Measurements from ENCODE around the gene BICDL1.

BICDL1 gene

GRCh38 chr12:120085920-120086645 lies 97.0 kb downstream of the BICDL1 start:
- no peaks in the 10 kb centered on the region for H3F3A ChIP-seq (ENCODE audit: low read depth)
- peak overlapping the region; percentile 76 for H3K4me2 ChIP-seq (ENCODE audit: low read depth, low read length, poor library complexity, severe bottlenecking)
- no peaks in the 10 kb centered on the region for H3K79me2 ChIP-seq (ENCODE audit: insufficient read depth, low read length)
- peaks cover 7% of the 10 kb centered on the region for H3K4me1 ChIP-seq (ENCODE audit: insufficient read depth, low read length, poor library complexity, severe bottlenecking)
- peak overlapping the region; percentile 84; the same call in 1 of the 2 replicates for H2AFZ ChIP-seq (ENCODE audit: low read length)
- peak overlapping the region; percentile 62 for H3K4me3 ChIP-seq (ENCODE audit: low read length, poor library complexity, severe bottlenecking)
- no peaks in the 10 kb centered on the region for H3K27me3 ChIP-seq (ENCODE audit: insufficient read depth, low read length, poor library complexity, severe bottlenecking)
- no peaks in the 10 kb centered on the region for H3K36me3 ChIP-seq (ENCODE audit: insufficient read depth, low read length)
- no peak for TF ChIP-seq EZH2phosphoT487 (IDR thresholded peaks at IDR 0.05; ENCODE audit: borderline replicate concordance)
- no peak for TF ChIP-seq CTCF (conservative IDR thresholded peaks at IDR 0.05; ENCODE audit: low read length)
- no peaks in the 10 kb centered on the region for H3K9me2 ChIP-seq (replicated peaks; ENCODE audit: low read depth, low read length)
- H3K9me3 ChIP-seq (ENCODE audit: insufficient read depth, low read depth, low read length) = no peaks in the 10 kb centered on the region
- H4K20me1 ChIP-seq (ENCODE audit: insufficient read depth, low read length, poor library complexity, severe bottlenecking) = no peaks in the 10 kb centered on the region
- H3K9ac ChIP-seq (ENCODE audit: low read depth, low read length, poor library complexity, severe bottlenecking) = peak overlapping the region; percentile 56

- TF ChIP-seq EZH2phosphoT487 (IDR thresholded peaks at IDR 0.05; ENCODE audit: borderline replicate concordance) (no peak), CTCF (conservative IDR thresholded peaks at IDR 0.05; ENCODE audit: low read length) (peak; percentile 82)
- Histone ChIP-seq H4K20me1 (ENCODE audit: insufficient read depth, low read length, poor library complexity, severe bottlenecking) (no peaks in the 10 kb centered on the region), H2AFZ (ENCODE audit: low read length) (peak overlapping the region; percentile 84), H3K27me3 (ENCODE audit: insufficient read depth, low read length, poor library complexity, severe bottlenecking) (no peaks in the 10 kb centered on the region), H3K4me1 (ENCODE audit: insufficient read depth, low read length, poor library complexity, severe bottlenecking) (peaks cover 7% of the 10 kb centered on the region), H3K9me3 (ENCODE audit: insufficient read depth, low read depth, low read length) (no peaks in the 10 kb centered on the region), H3K79me2 (ENCODE audit: insufficient read depth, low read length) (no peaks in the 10 kb centered on the region), H3F3A (ENCODE audit: low read depth) (no peaks in the 10 kb centered on the region), H3K4me2 (ENCODE audit: low read depth, low read length, poor library complexity, severe bottlenecking) (peak overlapping the region; percentile 76), H3K36me3 (ENCODE audit: insufficient read depth, low read length) (no peaks in the 10 kb centered on the region), H3K4me3 (ENCODE audit: low read length, poor library complexity, severe bottlenecking) (peak overlapping the region; percentile 70), H3K9ac (ENCODE audit: low read depth, low read length, poor library complexity, severe bottlenecking) (peak overlapping the region; percentile 56), H3K9me2 (replicated peaks; ENCODE audit: low read depth, low read length) (no peaks in the 10 kb centered on the region)
Observed at GRCh38 chr12:120086801-120087621, 98.0 kb downstream of the BICDL1 start.

GRCh38 chr12:120089105-120089504 lies 100.1 kb downstream of the BICDL1 start:
- Histone ChIP-seq H3K4me1 (ENCODE audit: insufficient read depth, low read length, poor library complexity, severe bottlenecking) (peaks cover 14% of the 10 kb centered on the region), H2AFZ (ENCODE audit: low read length) (no peak overlapping the region), H3K36me3 (ENCODE audit: insufficient read depth, low read length) (no peaks in the 10 kb centered on the region), H3K9me3 (ENCODE audit: insufficient read depth, low read depth, low read length) (no peaks in the 10 kb centered on the region), H3K79me2 (ENCODE audit: insufficient read depth, low read length) (no peaks in the 10 kb centered on the region), H3F3A (ENCODE audit: low read depth) (no peaks in the 10 kb centered on the region), H3K4me2 (ENCODE audit: low read depth, low read length, poor library complexity, severe bottlenecking) (no peak overlapping the region), H4K20me1 (ENCODE audit: insufficient read depth, low read length, poor library complexity, severe bottlenecking) (no peaks in the 10 kb centered on the region), H3K4me3 (ENCODE audit: low read length, poor library complexity, severe bottlenecking) (no peak overlapping the region), H3K9ac (ENCODE audit: low read depth, low read length, poor library complexity, severe bottlenecking) (no peak overlapping the region), H3K27me3 (ENCODE audit: insufficient read depth, low read length, poor library complexity, severe bottlenecking) (no peaks in the 10 kb centered on the region), H3K9me2 (replicated peaks; ENCODE audit: low read depth, low read length) (no peaks in the 10 kb centered on the region)
- TF ChIP-seq EZH2phosphoT487 (IDR thresholded peaks at IDR 0.05; ENCODE audit: borderline replicate concordance) = no peak
- TF ChIP-seq CTCF (conservative IDR thresholded peaks at IDR 0.05; ENCODE audit: low read length) = no peak
